ENCODE results near the gene HOXA6.

HOXA6 gene

DNA sequence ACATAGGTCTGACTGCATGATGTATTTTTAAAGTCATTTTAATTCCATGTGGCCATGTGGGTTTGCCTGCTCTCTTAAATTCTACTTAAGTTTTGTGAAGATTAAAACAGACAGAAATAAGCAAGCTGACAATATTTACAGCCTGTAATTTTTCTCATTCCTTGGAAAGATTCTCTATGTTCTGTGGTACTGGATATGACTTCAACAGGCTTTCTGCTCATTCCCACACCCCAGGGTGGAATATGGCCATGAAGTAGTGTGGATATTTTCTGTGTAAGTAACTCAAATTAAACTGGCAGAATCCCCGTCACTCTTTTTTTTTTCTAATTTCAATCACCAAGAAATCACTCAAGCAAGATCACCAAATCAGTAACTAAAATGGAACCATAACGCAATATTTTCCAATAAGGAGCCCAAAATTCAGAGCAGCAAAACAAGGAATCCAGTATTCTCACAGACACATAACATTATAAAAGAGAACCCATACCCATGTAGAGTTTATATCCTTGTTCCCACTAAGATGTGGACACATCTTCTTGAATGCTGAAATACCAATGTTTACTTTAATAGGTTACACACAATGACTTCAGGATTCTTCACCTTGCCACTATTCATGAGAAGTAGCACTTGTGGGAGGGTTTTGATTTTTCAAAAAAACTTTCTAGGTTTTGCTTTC lies 9.8 kb downstream of the HOXA6 start:
- no peak for DNase-seq

DNA sequence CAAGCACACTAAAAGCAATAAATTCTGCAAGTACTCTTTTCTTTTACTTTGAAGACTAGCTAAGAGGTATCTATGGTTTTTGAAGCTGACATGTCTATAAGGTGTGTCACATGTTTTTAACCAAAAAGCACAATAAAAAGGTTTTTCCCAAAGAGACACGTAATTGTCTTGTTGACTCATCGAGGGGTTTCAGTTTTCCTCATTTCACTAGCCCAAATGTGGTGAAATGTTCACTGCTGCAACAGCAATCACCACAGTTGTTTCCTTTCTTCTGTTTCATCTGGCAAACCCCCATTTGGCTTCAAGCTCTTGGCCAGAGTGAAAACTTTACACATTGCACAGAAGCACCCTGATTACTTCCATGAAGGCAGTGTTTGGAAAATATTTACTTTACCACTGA lies 13.2 kb downstream of the HOXA6 start:
- no peak for DNase-seq

DNA sequence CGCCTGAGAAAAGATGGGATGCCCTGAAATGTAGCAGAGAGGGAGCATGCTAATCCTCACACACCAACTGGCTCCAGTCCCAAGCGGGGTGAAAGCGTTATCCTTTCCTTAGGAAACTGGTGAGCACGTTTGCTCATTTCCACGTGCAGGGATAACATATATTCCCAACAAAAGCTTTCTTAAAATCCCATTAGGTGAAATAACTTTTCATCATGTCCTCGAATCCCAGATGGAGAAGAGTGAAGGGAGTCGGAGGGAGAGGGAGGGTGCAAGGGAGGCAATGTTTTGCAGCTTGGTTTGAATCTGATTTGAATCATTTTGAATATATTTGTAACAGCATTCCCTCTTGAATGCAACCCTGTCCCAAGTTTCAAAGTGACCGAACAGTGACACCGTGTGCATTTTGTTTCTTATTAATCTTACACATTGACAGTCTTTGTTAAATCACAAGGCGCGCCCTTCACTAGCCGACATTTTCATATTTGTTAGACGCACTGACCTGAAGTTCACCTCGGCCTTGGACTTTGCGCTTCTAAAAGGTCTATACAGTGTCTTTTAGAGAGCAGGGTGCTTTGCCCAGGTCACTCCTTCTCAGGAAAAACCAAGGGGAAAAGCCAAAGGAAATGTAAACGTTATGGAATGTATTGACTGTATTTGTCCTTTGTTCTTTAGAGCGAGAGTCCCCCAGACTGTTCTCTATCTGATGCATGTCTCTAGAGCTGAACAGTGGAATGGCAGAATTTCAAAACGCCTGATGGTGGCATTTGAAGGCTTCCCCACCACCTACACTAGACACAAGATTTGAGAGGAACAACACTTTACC lies 14.0 kb downstream of the HOXA6 start:
- DNase-seq, result no peak

DNA sequence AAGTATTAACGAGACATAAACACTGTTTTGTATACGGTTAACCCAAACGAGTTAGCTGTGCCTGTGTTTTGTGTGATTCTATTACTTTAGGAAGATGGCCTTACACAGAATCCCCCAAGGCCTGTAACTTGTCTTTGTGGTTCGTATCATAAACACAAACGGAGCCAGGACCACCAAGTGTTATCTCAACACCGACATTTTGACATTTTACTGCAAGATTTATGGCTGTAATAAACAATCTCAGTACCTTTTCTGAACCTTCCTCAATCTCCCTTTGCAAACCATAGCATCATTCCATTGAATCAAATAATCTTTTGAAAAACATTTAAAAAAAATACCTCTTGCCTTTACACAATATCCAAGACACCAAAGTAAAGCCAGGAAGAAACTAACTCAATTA lies 14.6 kb downstream of the HOXA6 start:
- DNase-seq, result no peak

DNA sequence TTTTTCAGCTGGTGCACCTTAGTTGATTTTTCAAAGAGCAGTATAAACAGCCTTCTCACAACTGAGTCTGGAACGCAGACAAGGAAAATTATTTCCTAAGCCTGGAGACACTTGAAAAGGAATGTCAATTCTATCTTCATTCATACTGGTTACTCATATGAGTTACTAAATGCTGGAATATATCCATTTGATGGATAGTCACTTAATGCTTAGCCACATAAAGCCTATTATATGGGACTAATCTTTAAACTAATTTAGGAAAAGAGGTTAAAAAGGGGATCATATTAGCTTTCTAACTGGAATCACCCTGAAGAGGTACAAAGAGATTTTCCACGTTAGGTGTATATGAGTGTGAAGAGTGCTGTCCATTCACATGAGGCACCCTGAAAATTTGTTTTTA lies 15.4 kb downstream of the HOXA6 start:
- no peak for DNase-seq

DNA sequence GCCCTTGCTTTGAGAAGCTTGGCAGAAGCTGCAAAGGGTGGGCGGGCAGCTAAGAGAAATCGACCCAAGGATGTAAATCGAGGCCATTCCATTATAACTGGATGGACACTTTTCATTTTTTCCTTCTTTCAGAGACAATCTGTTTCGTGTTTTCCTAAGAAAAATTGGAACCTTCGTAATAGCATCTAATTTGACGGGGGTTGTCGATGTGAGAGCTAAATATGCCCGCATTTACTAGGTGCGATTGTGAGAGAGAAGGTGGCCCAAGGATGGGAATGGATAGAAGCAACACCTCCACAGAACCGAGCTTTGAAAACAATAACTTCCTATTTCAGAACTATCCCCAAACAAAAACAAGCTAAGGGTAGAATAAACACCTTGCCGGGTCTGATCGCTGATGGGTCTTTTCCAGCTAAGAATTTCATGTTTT lies 16.2 kb downstream of the HOXA6 start:
- no peak for DNase-seq

DNA sequence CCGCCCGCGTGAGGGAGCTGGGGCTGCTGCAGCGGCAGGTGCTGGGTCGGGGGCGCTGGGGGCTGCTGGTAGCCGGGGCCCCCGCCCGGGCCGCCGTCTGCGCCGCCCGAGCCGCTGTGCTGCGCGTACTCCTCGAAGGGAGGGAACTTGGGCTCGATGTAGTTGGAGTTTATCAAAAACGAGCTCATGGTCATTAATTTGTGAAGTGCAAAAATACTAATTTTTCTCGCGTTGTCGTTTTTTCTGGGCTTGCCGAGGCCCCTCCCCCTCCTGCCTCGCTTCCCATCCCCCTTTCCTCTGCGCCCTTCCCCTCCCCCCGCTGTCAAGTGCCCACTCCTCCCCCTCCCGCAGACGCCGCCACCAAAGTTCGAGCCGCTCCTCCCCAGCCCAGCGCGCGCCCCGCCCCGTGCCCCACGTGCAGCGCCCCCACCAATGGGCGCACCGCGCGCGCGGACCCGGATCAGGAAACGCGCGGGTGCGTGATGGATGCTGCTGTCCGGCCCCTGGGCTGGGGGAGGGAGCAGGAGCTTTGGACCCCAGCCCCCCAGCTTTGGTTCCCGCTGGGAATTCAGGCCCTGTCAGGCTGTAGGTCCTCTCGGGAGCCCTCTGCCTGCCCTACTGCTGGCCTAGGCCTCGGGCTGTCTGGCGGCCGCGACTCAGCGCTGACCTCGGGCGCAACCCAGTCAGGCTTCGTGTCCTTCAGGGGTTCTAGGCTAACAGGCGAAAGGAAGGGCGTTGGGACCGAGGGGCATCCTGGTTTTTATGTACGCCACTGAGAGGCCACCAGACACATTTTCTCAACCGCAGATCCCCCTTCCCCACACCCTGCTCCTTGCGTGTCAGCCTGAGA lies 16.8 kb downstream of the HOXA6 start, which contains the start of gene HOXA4:
Gene HOXA4, minus strand, starts transcription at position 218 of the 850 bp plus-strand sequence. Its CDS starts 24 bp downstream, at position 194.
- peak; percentile 76 to 87 for DNase-seq

DNA sequence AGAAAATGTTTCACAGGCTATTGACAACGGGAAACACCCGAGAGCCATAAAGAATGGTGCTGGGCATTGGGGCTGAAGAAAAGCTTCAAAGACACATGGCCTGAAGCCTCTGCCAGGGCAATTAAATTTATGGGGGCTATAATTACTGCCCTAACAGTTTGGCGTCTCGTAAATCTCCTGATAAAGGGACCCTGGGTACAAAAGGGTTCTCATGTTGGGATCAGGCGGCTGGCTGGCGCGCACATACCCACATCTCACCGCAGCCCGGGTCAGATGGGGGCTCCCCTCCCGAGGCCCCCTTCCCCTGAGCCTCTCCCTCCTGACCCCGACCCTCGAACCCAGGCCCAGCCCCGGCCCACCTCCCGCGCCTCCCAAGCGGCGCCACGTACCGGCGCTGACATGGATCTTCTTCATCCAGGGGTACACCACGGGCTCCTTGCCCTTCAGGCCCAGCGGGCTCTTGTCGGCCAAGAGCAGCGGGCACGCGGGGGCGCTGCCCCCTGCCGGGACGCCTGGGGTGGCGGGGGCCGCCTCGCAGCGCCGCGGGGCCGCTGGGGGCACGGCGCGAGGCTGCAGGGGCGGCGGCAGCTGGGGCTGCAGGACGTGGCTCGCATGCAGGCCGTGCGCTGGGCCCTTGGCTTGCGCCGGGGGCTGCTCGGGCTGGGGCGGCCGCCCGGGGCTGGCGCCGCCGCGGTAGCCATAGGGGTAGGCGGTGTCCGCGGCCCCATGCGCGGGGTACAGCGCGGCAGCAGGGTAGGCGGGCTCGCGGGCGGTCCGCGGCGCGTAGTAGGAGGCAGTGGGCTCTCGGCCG lies 17.6 kb downstream of the HOXA6 start:
- DNase-seq, result no peak

DNA sequence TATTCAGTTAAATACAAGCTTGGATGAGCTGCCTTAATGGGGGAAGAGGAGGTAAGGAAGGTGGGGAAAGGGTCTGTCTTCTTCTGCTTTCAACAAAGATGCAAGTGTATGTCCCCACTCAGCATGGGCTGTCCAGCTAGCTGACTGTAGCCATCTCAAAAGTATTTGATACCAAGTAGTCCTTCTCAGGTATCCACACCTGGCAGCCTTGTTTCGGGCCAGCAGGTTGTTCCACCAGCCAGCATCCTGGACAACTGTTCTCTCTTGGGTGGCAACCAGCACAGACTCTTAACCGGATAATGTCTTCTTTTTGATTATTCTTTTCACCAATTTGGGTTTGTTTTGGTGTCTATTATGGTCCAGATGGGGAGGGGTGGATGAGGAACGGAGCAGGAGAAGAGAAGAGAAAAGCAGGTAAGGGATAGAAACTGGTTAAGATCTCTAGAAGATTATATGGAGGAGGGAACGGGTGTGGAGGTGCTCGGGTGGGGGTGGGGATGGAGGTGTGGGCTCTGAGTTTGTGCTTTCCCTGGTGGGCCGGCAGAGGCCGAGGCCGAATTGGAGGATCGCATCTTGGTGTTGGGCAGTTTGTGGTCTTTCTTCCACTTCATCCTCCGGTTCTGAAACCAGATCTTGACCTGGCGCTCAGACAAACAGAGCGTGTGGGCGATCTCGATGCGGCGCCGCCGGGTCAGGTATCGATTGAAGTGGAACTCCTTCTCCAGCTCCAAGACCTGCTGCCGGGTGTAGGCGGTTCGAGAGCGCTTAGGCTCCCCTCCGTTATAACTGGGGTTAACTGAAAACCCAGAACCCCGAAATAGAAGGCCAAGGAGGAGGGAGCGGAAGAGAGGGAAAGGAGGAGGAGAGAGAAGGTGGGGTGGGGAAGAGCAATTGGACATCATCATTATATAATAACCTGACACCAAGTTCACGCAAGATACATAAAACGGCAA lies 18.5 kb downstream of the HOXA6 start:
- DNase-seq, result no peak

DNA sequence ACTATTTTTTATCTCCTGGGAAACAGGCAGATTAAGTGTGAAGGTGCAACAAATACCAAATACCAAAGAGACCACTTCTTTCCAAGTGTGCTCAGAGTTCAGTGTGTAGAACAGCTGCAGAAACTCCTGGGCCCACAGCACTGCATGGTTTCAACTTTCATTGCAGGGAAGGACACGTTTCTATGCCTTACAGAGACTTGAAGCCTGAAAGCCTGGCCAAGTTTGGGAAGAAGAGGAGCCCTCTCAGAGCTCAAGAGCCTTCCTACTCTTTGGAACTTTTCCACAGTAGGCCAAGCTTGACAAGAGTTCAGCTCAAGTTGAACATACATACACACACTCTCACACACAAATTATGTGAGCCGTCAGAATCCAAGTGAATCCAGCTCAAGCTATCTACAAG lies 19.5 kb downstream of the HOXA6 start:
- no peak for DNase-seq

DNA sequence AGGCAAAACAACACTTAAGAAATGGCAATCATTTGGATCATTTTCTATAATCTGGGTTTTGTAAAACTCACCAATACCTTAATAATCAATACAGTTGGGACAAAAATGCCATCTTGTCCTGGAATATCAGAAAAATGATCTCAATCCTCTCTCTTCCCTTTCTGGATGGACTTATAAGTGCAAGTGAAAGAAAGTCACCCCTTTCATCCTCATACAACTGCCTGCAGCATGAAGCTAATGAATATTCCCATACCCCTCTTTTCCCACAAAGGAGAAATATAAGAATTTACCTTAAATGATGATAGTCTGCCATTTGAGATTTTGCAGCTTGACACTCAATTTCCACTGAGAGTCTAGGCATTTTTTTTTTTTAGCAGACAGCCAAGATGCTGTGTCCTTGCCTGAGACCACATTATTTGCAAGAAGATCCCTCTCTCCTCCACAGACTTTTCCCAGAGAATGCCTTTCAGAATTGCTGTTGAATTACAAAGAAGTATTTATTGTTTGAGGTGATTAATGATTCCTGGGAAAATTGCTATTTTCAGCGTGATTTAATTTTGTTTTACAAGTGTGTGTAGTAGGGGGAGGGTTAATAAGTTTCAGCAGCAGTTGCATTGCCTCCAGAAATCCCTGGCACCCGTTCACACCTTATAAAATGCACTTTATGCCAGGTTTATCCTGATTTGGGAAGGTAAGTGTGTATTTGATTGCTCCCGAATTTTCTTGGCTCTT lies 20.8 kb downstream of the HOXA6 start:
- no peak for DNase-seq

DNA sequence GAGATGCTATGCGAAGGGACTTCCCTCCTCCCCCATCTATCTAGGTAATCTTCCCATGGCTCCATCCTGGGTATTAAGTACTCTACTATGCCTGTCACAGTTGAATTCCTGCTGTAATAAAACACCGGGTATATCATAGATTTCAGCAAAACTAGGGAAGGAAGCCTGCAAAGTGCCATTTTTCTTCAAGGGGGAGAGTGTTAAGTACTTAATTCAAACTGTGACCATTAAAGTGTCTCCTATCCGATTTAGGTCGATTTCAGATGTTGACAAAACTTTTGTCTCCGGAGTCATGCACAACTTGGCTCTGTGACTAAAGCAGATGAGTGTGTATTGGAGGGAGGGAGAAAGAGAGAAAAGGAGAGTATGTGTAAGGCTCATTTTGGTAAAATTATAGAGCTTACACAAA lies 21.6 kb downstream of the HOXA6 start:
- DNase-seq, result no peak

DNA sequence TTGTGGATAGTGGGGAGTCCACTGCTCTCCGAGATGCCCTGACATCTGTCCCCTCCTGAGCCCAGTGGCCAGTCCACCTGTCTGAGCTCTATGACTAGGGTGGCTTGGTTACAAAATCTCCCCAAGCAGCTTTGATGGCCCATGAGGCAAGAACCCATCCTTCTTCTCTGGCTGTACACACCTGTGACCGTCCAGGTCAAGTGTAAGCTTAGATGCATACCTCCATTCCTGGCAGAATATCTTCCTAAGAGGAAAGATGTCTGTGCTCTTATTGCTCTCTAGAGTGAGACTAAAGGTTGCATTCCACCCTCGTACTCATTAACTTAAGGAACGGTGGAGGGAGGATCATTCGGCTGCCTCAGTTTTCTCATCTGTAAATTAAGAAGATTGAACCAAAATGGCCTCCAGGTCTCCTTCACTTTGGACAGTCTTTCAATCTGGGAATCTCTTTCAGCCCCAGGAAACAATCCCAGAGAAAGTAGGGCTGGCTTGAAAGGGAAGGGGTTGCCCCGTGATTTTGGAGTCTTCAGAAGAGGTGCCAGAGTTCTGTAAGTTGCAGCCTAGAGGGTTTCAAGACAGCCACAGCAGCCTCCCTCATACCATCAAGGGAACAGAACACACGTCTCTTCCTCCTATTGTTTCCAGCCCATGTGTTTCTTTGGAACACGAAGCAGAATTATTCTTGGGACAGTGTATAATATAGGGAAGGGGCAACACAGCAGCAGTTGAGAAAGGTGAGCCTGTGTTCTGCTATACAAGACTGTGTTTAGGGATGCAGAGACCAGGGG lies 22.5 kb downstream of the HOXA6 start:
- no peak for DNase-seq

DNA sequence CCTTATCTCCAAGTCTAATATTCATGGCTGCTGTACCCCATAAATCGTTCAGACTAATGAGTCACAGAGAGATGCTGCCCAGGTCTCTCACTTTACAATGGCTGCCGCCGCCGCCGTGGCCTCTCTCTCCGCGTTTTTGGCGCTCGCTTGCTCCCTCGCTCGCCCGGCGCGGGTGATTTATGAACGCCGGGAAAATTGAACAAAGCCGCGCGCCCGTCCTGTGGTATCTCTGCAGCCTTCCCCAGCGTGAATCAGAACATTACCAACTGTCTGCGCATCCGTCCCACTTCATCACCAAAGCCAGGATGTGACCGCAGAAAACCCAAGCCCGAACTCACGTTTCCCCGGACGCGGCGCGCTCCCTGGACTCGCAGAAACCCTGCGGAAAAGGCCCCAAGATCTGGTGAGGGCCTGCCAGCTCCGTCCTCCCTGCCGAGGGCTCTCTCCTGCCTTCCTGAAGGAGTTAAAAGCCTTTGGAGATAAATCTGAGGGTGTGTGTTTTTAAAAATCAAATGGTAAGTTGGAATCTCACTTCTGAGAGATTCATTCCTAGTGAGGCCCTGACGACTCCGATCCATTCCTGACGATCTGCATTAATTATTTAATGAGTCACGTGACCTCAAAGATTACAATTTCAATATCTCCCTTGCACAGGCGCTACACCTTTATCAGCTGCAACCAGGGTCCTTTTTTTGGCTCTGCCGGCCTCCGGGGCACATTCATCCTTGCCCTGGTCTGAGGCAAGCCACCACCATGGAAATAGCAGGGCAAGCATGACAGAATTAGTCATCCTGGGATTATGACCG lies 23.3 kb downstream of the HOXA6 start:
- no peak for DNase-seq

DNA sequence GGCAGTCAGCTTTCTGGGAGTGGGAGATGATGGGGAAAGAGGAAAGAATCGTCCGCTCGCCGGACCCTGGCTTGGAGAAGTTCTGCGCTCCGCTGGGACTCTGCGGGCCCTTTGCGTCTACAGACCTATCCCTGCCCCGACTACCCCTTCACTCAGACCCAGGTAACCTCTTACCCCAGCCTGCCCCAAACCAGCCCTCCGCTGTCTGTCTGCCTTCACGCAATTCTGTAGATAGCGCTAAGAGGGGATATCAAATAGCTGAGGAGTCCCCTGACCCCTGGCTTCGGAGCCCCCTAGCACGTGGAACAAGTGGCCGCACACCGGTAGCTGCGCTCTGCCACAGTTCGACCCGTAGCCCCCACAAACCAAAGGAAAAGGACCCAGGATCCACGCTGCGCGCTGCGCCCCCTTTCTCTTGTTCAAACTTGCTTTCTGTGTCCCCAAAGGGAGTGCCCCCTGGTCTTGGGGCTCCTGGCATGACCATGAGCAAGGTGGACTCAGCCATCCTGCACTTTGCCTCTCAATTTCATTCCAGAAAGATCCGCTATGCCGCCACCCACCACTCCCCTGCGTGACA lies 24.0 kb downstream of the HOXA6 start:
- DNase-seq, result no peak

DNA sequence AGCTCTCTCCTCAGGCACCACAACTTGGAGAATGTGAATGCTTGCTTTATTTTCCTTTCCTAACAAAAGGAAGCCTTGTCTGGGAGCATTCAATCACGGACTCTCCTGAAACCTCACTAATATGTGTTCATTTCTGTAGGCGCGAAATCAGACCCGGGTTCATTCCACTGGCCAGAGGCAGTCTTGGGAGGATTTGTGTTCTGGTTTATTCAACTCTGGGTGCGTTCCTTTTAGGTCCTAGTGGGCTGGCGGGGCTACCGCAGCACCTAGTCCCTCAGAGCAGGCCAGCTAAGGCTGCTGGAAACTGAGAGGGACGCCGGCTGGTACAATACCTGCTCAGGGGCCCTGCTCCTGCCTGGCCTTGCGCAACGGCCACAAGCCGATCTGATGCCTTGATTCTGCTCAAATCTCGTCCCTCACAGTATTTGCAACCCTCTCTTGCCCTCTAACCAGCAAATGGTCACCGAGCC lies 24.5 kb downstream of the HOXA6 start:
- DNase-seq, result no peak

DNA sequence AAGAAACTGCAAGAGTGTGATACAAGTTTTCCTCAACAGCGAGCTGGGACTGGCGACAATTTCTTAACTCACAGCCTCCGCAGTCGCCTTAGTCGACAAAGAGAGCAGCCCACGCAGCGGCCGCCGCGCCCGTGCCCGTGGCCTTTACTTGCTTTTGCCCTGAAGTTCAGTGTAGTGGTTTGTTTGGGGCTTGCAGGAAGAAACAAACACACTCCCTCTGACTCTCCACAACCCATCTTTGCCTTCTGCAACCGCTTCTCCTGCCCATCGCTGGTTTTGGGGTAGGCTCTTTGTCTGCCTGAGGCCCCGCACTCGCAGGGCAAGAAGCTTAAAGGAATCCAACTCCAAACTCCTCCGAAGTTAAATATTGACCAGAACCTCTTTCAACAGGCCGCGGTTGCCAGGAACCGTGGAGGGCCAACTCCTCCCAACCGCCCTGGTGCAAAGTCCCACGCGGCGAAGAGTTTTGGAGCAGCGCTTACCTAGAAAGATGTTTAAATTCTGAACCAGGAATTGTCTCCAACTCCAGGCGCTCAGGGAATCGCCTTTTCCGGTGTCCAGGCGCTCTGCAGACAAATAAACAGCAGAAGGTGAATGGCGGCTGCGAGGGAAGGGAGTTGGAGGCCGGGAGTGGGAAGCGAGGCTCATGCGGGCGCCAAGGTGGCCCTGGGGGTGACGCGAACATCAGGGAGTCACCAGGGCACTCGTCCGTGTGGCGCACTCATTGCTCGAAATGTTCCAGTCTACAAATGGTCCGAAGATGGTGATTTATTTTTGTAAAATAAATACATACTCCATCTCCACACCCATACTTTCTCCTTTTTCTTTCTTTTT lies 25.3 kb downstream of the HOXA6 start:
- no peak for DNase-seq
